Liver (tissue), 3 donors: Measurements from ENCODE around the gene RGCC.

Experiments used
- FOXA1 ChIP-seq: IDR thresholded peaks from 2 replicates; pipeline ENCODE4 v1.6.1; 2016; ENCODE audit warnings: antibody characterized with exemption
- GABPA ChIP-seq, 2 donors: IDR thresholded peaks in 1 of 2; conservative IDR thresholded peaks in 1 of 2; 2 replicates each; pipeline ENCODE4 v1.6.1; 2016; ENCODE audit warnings: antibody characterized with exemption in 2 of 2, mild to moderate bottlenecking in 1 of 2, moderate library complexity in 1 of 2
- JUND ChIP-seq, 2 donors: IDR thresholded peaks; 2 replicates each; pipeline ENCODE4 v1.6.1; 2016; ENCODE audit warnings: antibody characterized with exemption in 2 of 2
- MAX ChIP-seq: IDR thresholded peaks from 2 replicates; pipeline ENCODE4 v1.6.1; 2016; ENCODE audit warnings: antibody characterized with exemption
- REST ChIP-seq: IDR thresholded peaks from 2 replicates; pipeline ENCODE4 v1.6.1; 2016; ENCODE audit warnings: antibody characterized with exemption, mild to moderate bottlenecking
- SP1 ChIP-seq: IDR thresholded peaks from 2 replicates; pipeline ENCODE4 v1.6.1; 2018; ENCODE audit warnings: antibody characterized with exemption, mild to moderate bottlenecking
- TAF1 ChIP-seq: conservative IDR thresholded peaks from 2 replicates; pipeline ENCODE4 v1.6.1; 2016; ENCODE audit warnings: antibody characterized with exemption, mild to moderate bottlenecking
- TF ChIP-seq, protein P1 (sequence below): fragments of 150-350 bp; IDR thresholded peaks from 2 replicates; pipeline ENCODE4 v1.5.1; 2017; ENCODE audit warnings: improper control_type of control experiment, low read depth, low read length; ENCODE audit not compliant: missing input control
- donor health status: healthy.
- donor health status: healthy.

DNA sequence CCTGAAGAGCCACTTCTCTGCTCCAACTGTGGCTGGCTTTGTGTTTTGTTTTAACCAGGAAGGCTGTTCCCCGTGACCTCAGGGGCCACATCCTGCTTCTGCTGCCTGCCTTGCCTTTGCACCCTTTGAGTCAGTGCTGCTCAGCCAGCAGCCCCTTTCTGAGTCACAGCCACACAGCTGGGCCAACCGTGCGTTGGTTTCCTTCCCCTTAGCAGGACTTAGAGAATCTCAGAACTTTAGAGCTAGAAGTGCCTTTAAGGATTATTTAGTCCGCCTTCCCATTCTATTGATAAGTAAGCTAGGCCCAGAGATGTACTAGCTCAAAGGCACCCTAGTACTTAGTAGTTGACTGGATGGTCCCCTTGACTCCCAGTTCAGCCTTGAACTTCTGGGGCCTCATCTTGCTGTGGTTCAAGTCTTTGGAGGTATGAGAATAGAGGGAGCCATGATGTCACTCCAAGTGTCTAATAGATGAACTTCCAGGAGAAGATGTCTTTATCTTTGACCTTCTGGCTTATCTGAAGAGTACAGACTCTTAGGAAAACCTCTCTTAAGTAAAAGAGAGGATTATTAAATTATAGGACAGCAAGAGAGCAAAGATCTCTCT lies 8.0 kb downstream of the RGCC start:
- TF ChIP-seq, protein P1, sequence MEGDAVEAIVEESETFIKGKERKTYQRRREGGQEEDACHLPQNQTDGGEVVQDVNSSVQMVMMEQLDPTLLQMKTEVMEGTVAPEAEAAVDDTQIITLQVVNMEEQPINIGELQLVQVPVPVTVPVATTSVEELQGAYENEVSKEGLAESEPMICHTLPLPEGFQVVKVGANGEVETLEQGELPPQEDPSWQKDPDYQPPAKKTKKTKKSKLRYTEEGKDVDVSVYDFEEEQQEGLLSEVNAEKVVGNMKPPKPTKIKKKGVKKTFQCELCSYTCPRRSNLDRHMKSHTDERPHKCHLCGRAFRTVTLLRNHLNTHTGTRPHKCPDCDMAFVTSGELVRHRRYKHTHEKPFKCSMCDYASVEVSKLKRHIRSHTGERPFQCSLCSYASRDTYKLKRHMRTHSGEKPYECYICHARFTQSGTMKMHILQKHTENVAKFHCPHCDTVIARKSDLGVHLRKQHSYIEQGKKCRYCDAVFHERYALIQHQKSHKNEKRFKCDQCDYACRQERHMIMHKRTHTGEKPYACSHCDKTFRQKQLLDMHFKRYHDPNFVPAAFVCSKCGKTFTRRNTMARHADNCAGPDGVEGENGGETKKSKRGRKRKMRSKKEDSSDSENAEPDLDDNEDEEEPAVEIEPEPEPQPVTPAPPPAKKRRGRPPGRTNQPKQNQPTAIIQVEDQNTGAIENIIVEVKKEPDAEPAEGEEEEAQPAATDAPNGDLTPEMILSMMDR, result no peak
- no peak for TF ChIP-seq SP1
- no peak for TF ChIP-seq FOXA1
- TF ChIP-seq MAX, result no peak
- no peak for TF ChIP-seq TAF1
- TF ChIP-seq JUND (IDR thresholded peaks at IDR 0.05), result no peak
- TF ChIP-seq REST, result no peak
- TF ChIP-seq GABPA (IDR thresholded peaks at IDR 0.05 in 1 of 2, conservative IDR thresholded peaks at IDR 0.05 in 1 of 2), result no peak
